Caco-2 (cell line): ENCODE data around the gene MCTP1. TPM values are rescaled to one million over a fixed set of nuclear protein-coding genes. Genes with fewer than 3 reads are reported as not detected.
A peak's percentile ranks its signal among the peaks of the same experiment; 100 is the strongest.

Source experiments
- BruUV-seq: library from RNA; stranded (reverse); fragments of 400-500 nt; replicated peaks from 2 replicates; lab custom pipeline; 2021; lab: Mats Ljungman, UMichigan
- CTCF ChIA-PET: fragments of 300-600 bp; sonication (Branson Sonifier 250); formaldehyde crosslinking; loops from one replicate; lab custom pipeline; 2022; ENCODE audit warnings: antibody characterized with exemption; lab: Charles Lee
- POLR2A ChIA-PET: fragments of 300-600 bp; sonication (Branson Sonifier 250); formaldehyde crosslinking; loops from one replicate; lab custom pipeline; 2022; ENCODE audit warnings: antibody characterized with exemption; lab: Charles Lee
- DNase-seq, 2 experiments: peaks; one replicate each; pipeline versions ENCODE4 v3.0.0 to v3.0.0-alpha.2; 2020 to 2022
- H3K27me3 ChIP-seq: replicated peaks from 2 replicates; pipeline ENCODE4 v1.6.0; 2011; ENCODE audit warnings: low read length; ENCODE audit not compliant: control insufficient read depth, insufficient read depth
- H3K36me3 ChIP-seq: 2 replicates; pipeline ENCODE4 v1.5.1; 2011; ENCODE audit warnings: low read length; ENCODE audit not compliant: control insufficient read depth, insufficient read depth
- H3K4me1 ChIP-seq: fragments of 250-450 bp; sonication (Bioruptor Pico); 2 replicates; pipeline ENCODE4 v1.5.1; 2020; ENCODE audit warnings: mild to moderate bottlenecking
- H3K4me3 ChIP-seq: 2 replicates; pipeline ENCODE4 v1.5.1; 2011; ENCODE audit warnings: low read depth, mild to moderate bottlenecking, control low read depth, low read length
- H3K9me3 ChIP-seq: fragments of 250-450 bp; sonication (Bioruptor Pico); 2 replicates; pipeline ENCODE4 v1.5.1; 2020; ENCODE audit warnings: mild to moderate bottlenecking, moderate library complexity
- H3K27ac Mint-ChIP-seq: one replicate; pipeline ENCODE4 v1.8.0; 2022; ENCODE audit warnings: mixed read lengths; ENCODE audit not compliant: unreplicated experiment
- H3K27me3 Mint-ChIP-seq: one replicate; pipeline ENCODE4 v1.8.0; 2022; ENCODE audit warnings: mixed read lengths; ENCODE audit not compliant: insufficient read depth, unreplicated experiment
- H3K36me3 Mint-ChIP-seq: one replicate; pipeline ENCODE4 v1.8.0; 2022; ENCODE audit warnings: mild to moderate bottlenecking, mixed read lengths; ENCODE audit not compliant: insufficient read depth, unreplicated experiment
- H3K4me1 Mint-ChIP-seq: one replicate; pipeline ENCODE4 v1.8.0; 2022; ENCODE audit warnings: low read depth, mixed read lengths; ENCODE audit not compliant: unreplicated experiment
- H3K4me3 Mint-ChIP-seq: one replicate; pipeline ENCODE4 v1.8.0; 2022; ENCODE audit warnings: mild to moderate bottlenecking, moderate library complexity, mixed read lengths; ENCODE audit not compliant: unreplicated experiment
- H3K9me3 Mint-ChIP-seq: one replicate; pipeline ENCODE4 v1.8.0; 2022; ENCODE audit warnings: mixed read lengths; ENCODE audit not compliant: unreplicated experiment
- CTCF ChIP-seq, 2 experiments: fragments of 200-600 bp in 1 of 2; IDR thresholded peaks; 1 replicate in 1 of 2; 2 replicates in 1 of 2; pipeline versions ENCODE4 v1.5.1 to v1.8.0; 2011 to 2022; ENCODE audit warnings: antibody characterized with exemption in 1 of 2, control low read depth in 1 of 2, inconsistent platforms in 1 of 2, low read depth in 1 of 2, low read length in 1 of 2, mild to moderate bottlenecking in 1 of 2, moderate library complexity in 1 of 2; ENCODE audit not compliant: insufficient read depth in 1 of 2, severe bottlenecking in 1 of 2, unreplicated experiment in 1 of 2
- intact Hi-C: fragments of 100-400 bp; cut with micrococcal nuclease; formaldehyde crosslinking; loops from one replicate; pipeline ENCODE4 v1.10.0; 2022; ENCODE audit not compliant: unreplicated experiment
- total RNA-seq: library from RNA; stranded (reverse); gene quantifications from 2 replicates; pipeline ENCODE4 v1.2.3, GENCODE V29; 2022

MCTP1 gene
- total RNA-seq, 1 experiment from 2014 or later, result 3.2 TPM

- intact Hi-C loops, result loop anchor here (1.0 kb wide), 2 partner anchors 20 to 325 kb away; no protein-coding TSS in a partner anchor
- Mint-ChIP-seq H3K9me3 (no peaks in the 10 kb centered on the region), H3K4me1 (no peaks in the 10 kb centered on the region), H3K4me3 (no peak overlapping the region), H3K27ac (no peak overlapping the region), H3K36me3 (no peaks in the 10 kb centered on the region), H3K27me3 (peaks cover 15% of the 10 kb centered on the region)
- no peak overlapping the region for H3K4me3 ChIP-seq
- POLR2A ChIA-PET, result no interaction called here
- H3K4me1 ChIP-seq, result peaks cover 4% of the 10 kb centered on the region; the same call in 1 of the 2 replicates
- H3K36me3 ChIP-seq, result no peaks in the 10 kb centered on the region
- CTCF ChIA-PET, result interaction anchor here (0.6 to 1.2 kb wide), 6 partner anchors 9 to 325 kb away, joined by 3 to 9 read pairs (median 3); no protein-coding TSS in a partner anchor
- no peaks in the 10 kb centered on the region for H3K9me3 ChIP-seq
- TF ChIP-seq CTCF (IDR thresholded peaks at IDR 0.05; ENCODE audit: insufficient read depth in 1 of 2, low read depth in 1 of 2, low read length in 1 of 2, severe bottlenecking in 1 of 2, unreplicated experiment in 1 of 2), result peak; percentile 65 to 74
- no TSS peak for BruUV-seq
- peak in 1 of 2 experiments; percentile 44 for DNase-seq
- no peaks in the 10 kb centered on the region for H3K27me3 ChIP-seq
Observed at GRCh38 chr5:94849821-94850736, 434.8 kb downstream of the MCTP1 start.

- Mint-ChIP-seq H3K4me1 (no peaks in the 10 kb centered on the region), H3K27me3 (peaks cover 20% of the 10 kb centered on the region), H3K4me3 (no peak overlapping the region), H3K27ac (no peak overlapping the region), H3K36me3 (no peaks in the 10 kb centered on the region), H3K9me3 (no peaks in the 10 kb centered on the region)
- intact Hi-C loops, result no loop called here
- Histone ChIP-seq H3K4me1 (peaks cover 4% of the 10 kb centered on the region; the same call in 1 of the 2 replicates), H3K36me3 (no peaks in the 10 kb centered on the region), H3K27me3 (no peaks in the 10 kb centered on the region), H3K4me3 (no peak overlapping the region), H3K9me3 (no peaks in the 10 kb centered on the region)
- ChIA-PET POLR2A (no interaction called here), CTCF (no interaction called here)
- no peak for DNase-seq
- no TSS peak for BruUV-seq
- no peak for TF ChIP-seq CTCF (IDR thresholded peaks at IDR 0.05; ENCODE audit: insufficient read depth in 1 of 2, low read depth in 1 of 2, low read length in 1 of 2, severe bottlenecking in 1 of 2, unreplicated experiment in 1 of 2)
Observed at GRCh38 chr5:94849324-94849723, 435.6 kb downstream of the MCTP1 start.

GRCh38 chr5:94847726-94848125 is 437.2 kb downstream of the MCTP1 start:
- H3K27me3 ChIP-seq, result no peaks in the 10 kb centered on the region
- Mint-ChIP-seq H3K4me3 (no peak overlapping the region), H3K9me3 (no peaks in the 10 kb centered on the region), H3K27me3 (peaks cover 27% of the 10 kb centered on the region), H3K36me3 (no peaks in the 10 kb centered on the region), H3K4me1 (no peaks in the 10 kb centered on the region), H3K27ac (no peak overlapping the region)
- H3K4me3 ChIP-seq, result no peak overlapping the region
- DNase-seq, result no peak
- peaks cover 4% of the 10 kb centered on the region; the same call in 1 of the 2 replicates for H3K4me1 ChIP-seq
- no peaks in the 10 kb centered on the region for H3K9me3 ChIP-seq
- BruUV-seq, result no TSS peak
- no peak for TF ChIP-seq CTCF (IDR thresholded peaks at IDR 0.05; ENCODE audit: insufficient read depth in 1 of 2, low read depth in 1 of 2, low read length in 1 of 2, severe bottlenecking in 1 of 2, unreplicated experiment in 1 of 2)
- intact Hi-C loops, result no loop called here
- ChIA-PET CTCF (no interaction called here), POLR2A (no interaction called here)
- no peaks in the 10 kb centered on the region for H3K36me3 ChIP-seq
